Stimulated activated CD4-positive, alpha-beta T cell treated with anti-CD3 and anti-CD28 coated beads, Interleukin-12 subunit alpha, Interleukin-12 subunit beta, amount 100 ng/mL, for 4 hours (primary cell): ENCODE data around the gene APOC1.
A peak's percentile ranks its signal among the peaks of the same experiment; 100 is the strongest.
"Not testable (repeated sequence)": the region's sequence is repeated elsewhere in the genome, so short reads cannot be mapped to it uniquely, and the experiment has no call there.

Experiments used
- DNase-seq: peaks from one replicate; pipeline ENCODE4 v3.0.0-alpha.2; 2020

APOC1 gene

DNA sequence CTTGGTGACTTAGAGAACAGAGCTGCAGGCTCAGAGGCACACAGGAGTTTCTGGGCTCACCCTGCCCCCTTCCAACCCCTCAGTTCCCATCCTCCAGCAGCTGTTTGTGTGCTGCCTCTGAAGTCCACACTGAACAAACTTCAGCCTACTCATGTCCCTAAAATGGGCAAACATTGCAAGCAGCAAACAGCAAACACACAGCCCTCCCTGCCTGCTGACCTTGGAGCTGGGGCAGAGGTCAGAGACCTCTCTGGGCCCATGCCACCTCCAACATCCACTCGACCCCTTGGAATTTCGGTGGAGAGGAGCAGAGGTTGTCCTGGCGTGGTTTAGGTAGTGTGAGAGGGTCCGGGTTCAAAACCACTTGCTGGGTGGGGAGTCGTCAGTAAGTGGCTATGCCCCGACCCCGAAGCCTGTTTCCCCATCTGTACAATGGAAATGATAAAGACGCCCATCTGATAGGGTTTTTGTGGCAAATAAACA, 9.9 kb downstream of the APOC1 start:
- no peak for DNase-seq

DNA sequence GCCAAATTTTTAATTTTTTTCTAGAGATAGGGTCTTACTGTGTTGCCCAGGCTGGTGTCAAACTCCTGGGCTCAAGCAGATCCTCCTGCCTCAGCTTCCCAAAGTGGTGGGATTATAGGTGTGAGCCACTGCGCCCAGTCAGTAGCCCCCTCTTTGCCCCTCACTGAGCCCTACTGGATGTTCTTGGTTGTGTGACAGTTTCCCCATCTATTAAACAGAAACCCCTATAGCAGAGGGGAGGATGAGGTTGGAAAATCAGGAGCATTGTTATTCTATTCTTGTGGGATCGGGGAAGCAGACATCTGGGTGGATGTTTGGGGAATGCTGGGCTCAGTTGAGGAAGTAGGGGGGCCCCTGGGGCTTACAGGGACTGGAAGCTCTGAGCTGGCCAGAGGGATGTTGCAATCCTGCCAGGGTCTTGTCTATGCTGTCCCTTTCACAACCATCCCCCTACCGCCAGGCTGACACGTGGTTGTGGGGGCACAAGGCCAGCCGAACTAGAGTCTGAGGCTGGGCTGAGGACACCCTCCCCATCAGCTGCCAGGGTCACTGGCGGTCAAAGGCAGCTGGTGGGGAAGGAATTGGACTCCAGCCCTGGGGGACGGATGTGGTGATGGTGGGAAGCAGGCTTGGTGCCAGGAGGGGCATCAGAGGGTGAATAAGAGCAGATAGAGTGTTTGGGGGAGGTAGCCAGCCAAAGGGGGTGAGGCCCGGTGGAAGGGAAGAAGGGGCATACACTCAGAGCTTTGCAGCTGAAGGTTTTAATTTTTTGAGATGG, 10.9 kb downstream of the APOC1 start:
- DNase-seq: no peak

DNA sequence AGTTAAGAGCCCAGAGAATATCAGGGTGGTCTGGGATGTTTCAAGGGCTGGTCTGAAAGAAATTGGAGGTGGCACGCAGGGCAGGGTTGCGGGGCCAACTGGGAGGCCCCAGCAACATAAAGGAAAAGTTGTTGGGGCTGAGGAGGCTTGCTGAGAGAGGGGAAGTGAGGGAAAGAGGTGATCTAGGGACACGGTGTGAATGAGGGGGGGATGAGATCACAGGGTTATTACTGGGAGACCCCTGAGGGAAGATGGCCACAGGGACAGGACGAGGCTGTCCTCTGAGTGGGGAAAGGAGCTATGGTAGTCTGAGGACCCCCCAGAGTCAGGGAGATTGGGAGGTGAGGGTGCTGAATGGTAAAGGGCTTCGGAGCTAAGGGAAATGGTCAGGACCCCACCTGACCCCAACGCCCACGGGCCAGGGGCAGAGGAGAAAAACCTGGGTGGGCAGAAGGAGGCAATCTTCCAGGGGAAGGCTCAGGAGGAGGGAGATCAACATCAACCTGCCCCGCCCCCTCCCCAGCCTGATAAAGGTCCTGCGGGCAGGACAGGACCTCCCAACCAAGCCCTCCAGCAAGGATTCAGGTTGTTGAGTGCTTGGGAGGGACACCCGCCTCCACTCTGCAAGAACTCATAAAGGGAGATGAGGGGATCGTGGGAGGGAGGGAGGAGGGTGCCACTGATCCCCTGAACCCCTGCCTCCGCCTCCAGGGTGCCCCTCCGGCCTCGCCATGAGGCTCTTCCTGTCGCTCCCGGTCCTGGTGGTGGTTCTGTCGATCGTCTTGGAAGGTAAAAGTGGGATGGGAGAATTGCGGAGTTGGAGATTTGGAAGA, 12.1 kb downstream of the APOC1 start:
- DNase-seq: not testable (repeated sequence)

GRCh38 chr19:44927746-44928145, 13.3 kb downstream of the APOC1 start:
- DNase-seq: no peak

- no peak for DNase-seq
These were observed 15.7 kb downstream of the APOC1 start for GRCh38 chr19:44930088-44930487.

- DNase-seq: no peak
These were observed 17.1 kb downstream of the APOC1 start for GRCh38 chr19:44931541-44931940.

- no peak for DNase-seq
These were observed 25.3 kb downstream of the APOC1 start for GRCh38 chr19:44939668-44940067.

DNA sequence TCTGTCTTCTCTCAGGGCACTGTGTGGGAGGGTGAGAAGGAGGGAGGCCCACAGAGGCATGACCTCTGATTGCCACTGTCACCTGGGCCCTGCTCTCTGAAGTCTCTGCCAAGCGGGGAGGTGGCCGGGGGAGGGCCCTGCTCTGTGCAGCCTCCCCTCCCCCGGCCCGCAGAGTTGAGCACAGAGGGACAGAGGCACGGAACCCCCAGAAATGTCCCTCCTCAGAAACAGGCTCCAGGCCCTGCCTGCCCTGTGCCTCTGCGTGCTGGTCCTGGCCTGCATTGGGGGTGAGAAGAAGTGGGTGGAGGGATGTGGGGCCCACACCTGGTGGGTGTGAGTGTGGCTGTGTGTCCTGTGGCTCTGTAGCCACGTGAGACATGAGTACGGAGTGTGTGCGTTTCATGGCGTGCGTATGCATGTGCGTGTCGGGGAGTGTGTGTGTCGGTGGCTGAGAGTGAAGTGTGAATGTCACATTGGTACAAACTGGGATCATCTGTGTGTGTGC, 27.7 kb downstream of the APOC1 start, which contains the start of gene APOC4:
APOC4 (plus strand) TSS at position 171 of the 505 bp plus-strand sequence; CDS start at position 212, 41 bp downstream.
- no peak for DNase-seq

DNA sequence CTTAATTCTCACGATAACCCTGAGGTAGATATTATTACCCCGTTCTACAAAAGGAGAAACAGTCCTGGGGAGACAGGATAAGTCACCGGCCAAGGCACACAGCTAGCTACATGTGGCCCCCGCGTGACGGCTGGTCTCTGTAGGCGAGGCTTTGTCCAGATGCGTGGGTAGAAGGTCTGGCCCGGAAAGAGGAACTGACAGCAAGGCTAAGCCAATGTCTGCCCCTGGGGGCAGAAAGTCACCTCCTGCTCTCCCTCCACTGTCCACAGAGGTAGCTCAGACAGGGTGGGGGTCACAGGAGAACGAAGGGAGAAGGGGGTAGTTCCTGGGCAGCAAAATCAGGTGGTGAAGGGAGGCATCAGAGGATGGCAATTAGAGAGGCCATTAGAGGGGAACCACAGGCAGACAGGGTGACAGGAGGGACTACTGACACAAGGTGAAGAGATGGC, 29.4 kb downstream of the APOC1 start:
- DNase-seq: no peak

DNA sequence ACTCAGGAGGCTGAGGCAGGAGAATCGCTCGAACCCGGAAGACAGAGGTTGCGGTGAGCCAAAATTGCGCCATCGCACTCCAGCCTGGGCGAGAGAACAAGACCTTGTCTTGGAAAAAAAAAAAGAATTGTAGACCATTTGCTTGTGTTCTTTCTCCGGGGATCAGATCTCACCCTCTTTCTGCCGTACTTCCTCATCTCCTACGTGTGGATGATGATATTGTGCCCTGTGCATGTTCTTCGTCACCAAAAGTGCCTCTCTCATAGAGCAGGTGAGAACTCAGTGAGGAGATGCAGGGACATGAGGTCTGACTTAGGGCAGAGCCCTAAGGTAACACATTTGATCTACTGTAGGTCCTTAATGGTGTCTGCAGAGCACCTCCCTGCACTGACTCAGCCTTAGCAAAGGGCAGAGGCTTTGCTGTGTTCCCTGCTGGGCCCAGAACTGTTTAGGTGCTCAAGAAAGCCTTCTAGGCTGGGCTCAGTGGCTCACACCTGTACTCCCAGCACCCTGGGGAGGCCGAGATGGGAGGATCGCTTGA, 32.7 kb downstream of the APOC1 start:
- DNase-seq: no peak

- DNase-seq: no peak
These were observed 33.8 kb downstream of the APOC1 start for GRCh38 chr19:44948237-44948636.

DNA sequence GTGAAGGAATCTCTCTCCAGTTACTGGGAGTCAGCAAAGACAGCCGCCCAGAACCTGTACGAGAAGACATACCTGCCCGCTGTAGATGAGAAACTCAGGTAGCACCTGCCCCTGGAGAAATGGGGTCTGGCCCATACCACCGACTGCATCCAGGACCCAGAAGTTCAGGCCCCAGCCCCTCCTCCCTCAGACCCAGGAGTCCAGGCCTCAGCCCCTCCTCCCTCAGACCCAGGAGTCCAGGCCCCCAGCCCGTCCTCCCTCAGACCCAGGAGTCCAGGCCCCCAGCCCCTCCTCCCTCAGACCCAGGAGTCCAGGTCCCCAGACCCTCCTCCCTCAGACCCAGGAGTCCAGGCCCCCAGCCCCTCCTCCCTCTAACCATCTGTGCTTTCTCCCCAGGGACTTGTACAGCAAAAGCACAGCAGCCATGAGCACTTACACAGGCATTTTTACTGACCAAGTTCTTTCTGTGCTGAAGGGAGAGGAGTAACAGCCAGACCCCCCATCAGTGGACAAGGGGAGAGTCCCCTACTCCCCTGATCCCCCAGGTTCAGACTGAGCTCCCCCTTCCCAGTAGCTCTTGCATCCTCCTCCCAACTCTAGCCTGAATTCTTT, 34.5 kb downstream of the APOC1 start:
- DNase-seq: no peak

DNA sequence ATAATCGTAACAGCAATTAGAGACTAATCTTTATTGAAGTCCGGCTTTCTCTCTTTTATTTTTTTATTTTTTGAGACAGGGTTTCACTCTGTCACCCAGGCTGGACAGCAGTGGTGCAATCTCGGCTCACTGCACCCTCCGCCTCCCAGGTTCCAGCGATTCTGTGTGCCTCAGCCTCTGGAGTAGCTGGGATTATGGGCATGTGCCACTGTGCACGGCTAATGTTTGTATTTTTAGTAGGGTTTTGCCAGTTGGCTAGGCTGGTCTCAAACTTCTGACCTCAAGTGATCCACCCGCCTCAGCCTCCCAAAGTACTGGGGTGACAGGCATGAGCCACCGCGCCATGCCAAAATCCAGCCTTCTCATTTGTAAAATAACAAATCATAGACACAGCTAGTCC, 35.1 kb downstream of the APOC1 start:
- no peak for DNase-seq

- DNase-seq: peak; percentile 28
These were observed 37.1 kb downstream of the APOC1 start for GRCh38 chr19:44951179-44952159.

DNA sequence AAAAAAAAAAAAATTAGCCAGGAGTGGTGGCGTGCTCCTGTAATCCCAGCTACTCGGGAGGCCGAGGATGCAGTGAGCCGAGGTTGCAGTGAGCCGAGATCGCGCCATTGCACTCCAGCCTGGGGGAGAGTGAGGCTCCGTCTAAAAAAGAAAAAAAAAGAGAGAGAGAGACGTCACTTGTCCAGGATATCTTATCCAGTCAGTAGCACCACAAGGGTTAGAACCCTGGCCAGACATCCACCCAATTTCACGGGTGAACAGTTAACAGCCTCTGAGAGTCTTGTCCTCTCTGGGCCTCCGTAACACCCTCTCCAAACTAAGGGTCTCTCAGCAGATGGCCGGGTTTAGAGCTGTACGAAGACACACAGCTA, 39.9 kb downstream of the APOC1 start:
- DNase-seq: no peak

GRCh38 chr19:44954649-44955504, 40.5 kb downstream of the APOC1 start, which contains the start of gene CLPTM1:
Gene CLPTM1 (plus strand): TSS chr19:44955380. CDS start chr19:44955396, 16 bp downstream.
- peak; percentile 98 for DNase-seq

GRCh38 chr19:44955505-44956439, 41.4 kb downstream of the APOC1 start:
- no peak for DNase-seq

GRCh38 chr19:44957526-44957925, 43.1 kb downstream of the APOC1 start:
- DNase-seq: no peak

DNA sequence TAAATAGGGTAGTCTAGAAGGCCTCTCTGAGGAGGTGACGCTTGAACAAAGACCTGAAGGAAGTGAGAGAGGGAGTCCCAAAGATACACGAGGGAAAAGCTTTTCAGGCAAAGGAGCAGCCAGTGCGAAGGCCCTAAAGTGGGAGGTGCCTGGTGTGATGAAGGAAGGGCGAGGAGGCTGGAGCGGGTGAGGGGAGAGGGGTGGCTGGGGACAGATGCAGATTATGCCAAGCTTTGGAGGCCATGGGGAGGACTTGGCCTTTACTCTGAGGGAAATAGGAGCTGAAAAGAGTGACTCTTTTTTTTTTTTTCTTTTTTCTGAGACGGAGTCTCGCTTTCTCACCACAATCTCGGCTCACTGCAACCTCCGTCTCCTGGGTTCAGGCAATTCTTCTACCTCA, 43.7 kb downstream of the APOC1 start:
- DNase-seq: no peak
